ENCODE data around the gene CEP192. TPM values are rescaled to one million over a fixed set of nuclear protein-coding genes. Genes with fewer than 3 reads are reported as not detected.
A peak's percentile ranks its signal among the peaks of the same experiment; 100 is the strongest.

The CEP192 gene
- total RNA-seq, result 25.6 TPM
- long read RNA-seq, partial matches to known transcripts, result 5 of 10 reads
- long read RNA-seq, other reads (novel, unspliced or antisense), result 5 of 10 reads

GRCh38 chr18:12990967-12991820 lies at the start of gene CEP192:
Gene CEP192 (plus strand): TSS chr18:12991362. CDS start chr18:12999425, 8,063 bp downstream.
- H3K27ac ChIP-seq (replicated peaks), result peak within 1 kb of the TSS; percentile 94
- H3K4me3 ChIP-seq, result peak within 1 kb of the TSS; percentile 91
- DNase-seq, result peak; percentile 97
- no peaks in the 10 kb centered on the region for H3K36me3 ChIP-seq
- TF ChIP-seq CTCF (IDR thresholded peaks at IDR 0.05; ENCODE audit: borderline replicate concordance), result no peak
- peaks cover 38% of the 10 kb centered on the region for H3K4me1 ChIP-seq
- no peaks in the 10 kb centered on the region for H3K27me3 ChIP-seq (ENCODE audit: low read depth)
- intact Hi-C loops (cut with micrococcal nuclease), result no loop called here
- no peaks in the 10 kb centered on the region for H3K9me3 ChIP-seq (replicated peaks)

GRCh38 chr18:12943215-12943614 lies 47.9 kb upstream of the CEP192 start:
- DNase-seq, result no peak
- H3K36me3 ChIP-seq, result no peaks in the 10 kb centered on the region
- no peak overlapping the region for H3K4me3 ChIP-seq
- H3K27ac ChIP-seq (replicated peaks), result no peak overlapping the region
- no peaks in the 10 kb centered on the region for H3K9me3 ChIP-seq (replicated peaks)
- TF ChIP-seq CTCF (IDR thresholded peaks at IDR 0.05; ENCODE audit: borderline replicate concordance), result no peak
- peaks cover 35% of the 10 kb centered on the region for H3K4me1 ChIP-seq
- H3K27me3 ChIP-seq (ENCODE audit: low read depth), result no peaks in the 10 kb centered on the region
- intact Hi-C loops (cut with micrococcal nuclease), result no loop called here

- peaks cover 46% of the 10 kb centered on the region for H3K4me1 ChIP-seq
- H3K4me3 ChIP-seq, result no peak overlapping the region
- no peaks in the 10 kb centered on the region for H3K9me3 ChIP-seq (replicated peaks)
- intact Hi-C loops (cut with micrococcal nuclease), result no loop called here
- DNase-seq, result peak; percentile 53
- TF ChIP-seq CTCF (IDR thresholded peaks at IDR 0.05; ENCODE audit: borderline replicate concordance), result no peak
- H3K27me3 ChIP-seq (ENCODE audit: low read depth), result no peaks in the 10 kb centered on the region
- H3K36me3 ChIP-seq, result no peaks in the 10 kb centered on the region
- no peak overlapping the region for H3K27ac ChIP-seq (replicated peaks)
Measured at GRCh38 chr18:12944709-12945108, 46.5 kb upstream of the CEP192 start.

GRCh38 chr18:12946549-12947284 lies 44.4 kb upstream of the CEP192 start:
- Histone ChIP-seq H3K4me3 (peak overlapping the region; percentile 79), H3K27ac (replicated peaks) (peak overlapping the region; percentile 97), H3K27me3 (ENCODE audit: low read depth) (no peaks in the 10 kb centered on the region), H3K9me3 (replicated peaks) (no peaks in the 10 kb centered on the region), H3K4me1 (peaks cover 50% of the 10 kb centered on the region), H3K36me3 (no peaks in the 10 kb centered on the region)
- DNase-seq, result peak; percentile 46
- no peak for TF ChIP-seq CTCF (IDR thresholded peaks at IDR 0.05; ENCODE audit: borderline replicate concordance)
- intact Hi-C loops (cut with micrococcal nuclease), result no loop called here

- Histone ChIP-seq H3K4me1 (peaks cover 50% of the 10 kb centered on the region), H3K36me3 (no peaks in the 10 kb centered on the region), H3K27ac (replicated peaks) (peak within 1 kb of the TSS; percentile 97), H3K27me3 (ENCODE audit: low read depth) (no peaks in the 10 kb centered on the region), H3K9me3 (replicated peaks) (no peaks in the 10 kb centered on the region), H3K4me3 (peak within 1 kb of the TSS; percentile 79)
- TF ChIP-seq CTCF (IDR thresholded peaks at IDR 0.05; ENCODE audit: borderline replicate concordance), result no peak
- DNase-seq, result peak; percentile 100
- intact Hi-C loops (cut with micrococcal nuclease), result no loop called here
Measured at GRCh38 chr18:12947285-12948049, 43.7 kb upstream of the CEP192 start, which contains the start of gene SEH1L. Gene SEH1L (plus strand): TSS chr18:12948011. CDS start chr18:12948122, 111 bp downstream.
